Central memory CD4-positive, alpha-beta T cell (primary cell): ENCODE measurements around the gene IKBKE.

ENCODE experiments used
- DNase-seq: peaks from one replicate; pipeline ENCODE4 v3.0.0; 2022
- total RNA-seq, 3 experiments: gene quantifications; one replicate each; lab custom pipeline; 2026; lab: John Stamatoyannopoulos, UW

IKBKE gene
- total RNA-seq, result 19.0 to 112 (median 96.2) reads per million in 3 experiments

DNA sequence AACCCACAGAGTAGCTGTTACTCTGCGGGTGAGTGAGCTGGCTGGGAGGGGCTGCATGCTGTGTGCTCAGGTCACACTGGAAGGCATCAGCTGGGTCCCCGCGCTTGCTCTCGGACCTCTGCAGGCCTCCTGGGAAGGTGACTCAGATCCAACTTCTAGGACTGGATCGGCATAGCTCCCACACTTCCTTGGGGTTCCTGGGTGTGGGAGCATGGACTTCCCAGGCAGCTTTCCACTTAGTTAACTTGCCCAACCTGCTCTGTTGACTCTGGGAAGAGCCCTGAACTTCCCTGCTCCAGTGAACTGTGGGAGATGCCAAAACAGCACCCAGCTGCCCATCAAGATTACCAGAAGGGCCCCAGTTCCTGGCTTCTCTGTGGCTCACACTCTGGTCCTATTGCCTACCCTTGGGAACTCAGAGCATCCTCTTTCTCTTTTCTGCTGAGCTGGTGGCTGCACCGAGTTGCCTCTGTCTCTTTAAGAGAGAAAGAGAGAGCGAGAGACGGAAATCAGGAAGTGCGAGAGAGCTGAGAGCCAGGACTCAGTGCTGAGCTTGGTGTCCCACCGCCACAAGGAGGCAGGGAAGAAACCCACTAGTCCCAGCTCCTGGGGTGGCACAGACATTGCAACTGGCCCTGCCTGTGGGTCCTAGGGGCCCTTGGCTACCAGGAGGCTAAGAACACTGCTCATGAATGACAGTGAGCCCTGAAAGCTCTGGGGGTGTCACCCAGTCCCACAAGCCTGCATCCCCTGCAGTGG, at the start of gene IKBKE:
TSS of gene IKBKE (plus strand) at position 544 of the 759 bp plus-strand sequence. CDS start 2,752 bp downstream, outside the sequence.
- peak; percentile 56 for DNase-seq

DNA sequence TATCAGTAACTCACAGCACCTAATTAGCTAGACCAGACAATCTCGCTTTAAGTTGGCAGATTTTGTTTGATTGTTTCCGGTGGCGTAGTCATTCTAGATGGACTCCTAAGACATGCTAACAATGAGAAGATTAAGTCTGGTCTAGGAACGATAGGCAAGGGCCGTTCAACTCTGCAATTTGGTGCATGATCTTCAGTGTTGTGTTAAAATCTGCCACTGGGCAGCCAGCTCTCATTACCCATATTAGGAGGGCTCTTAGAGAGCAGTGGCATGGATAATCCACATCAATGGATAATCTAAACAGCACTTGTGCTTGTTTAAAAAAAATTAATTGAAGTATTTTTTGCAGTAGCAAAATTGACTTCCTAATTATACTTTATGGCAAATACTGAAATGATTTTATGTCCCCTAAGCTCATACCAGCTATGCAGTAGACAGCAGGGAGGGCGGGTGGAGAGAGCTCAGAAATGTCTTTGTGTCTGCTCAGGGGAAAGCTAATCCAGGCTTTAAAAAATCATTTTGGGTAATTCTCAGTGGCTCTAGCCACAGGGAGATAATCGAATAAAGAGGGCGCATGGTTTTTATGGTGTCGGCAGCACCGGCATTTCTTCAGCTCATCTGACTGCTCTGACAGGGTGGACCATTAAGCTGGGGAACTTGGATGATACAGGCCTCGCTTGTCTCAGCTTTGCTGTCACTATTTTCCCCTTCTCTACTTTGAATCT, 48.5 kb upstream of the IKBKE start:
- DNase-seq, result no peak

GRCh38 chr1:206422525-206422924, 47.8 kb upstream of the IKBKE start:
- no peak for DNase-seq

DNA sequence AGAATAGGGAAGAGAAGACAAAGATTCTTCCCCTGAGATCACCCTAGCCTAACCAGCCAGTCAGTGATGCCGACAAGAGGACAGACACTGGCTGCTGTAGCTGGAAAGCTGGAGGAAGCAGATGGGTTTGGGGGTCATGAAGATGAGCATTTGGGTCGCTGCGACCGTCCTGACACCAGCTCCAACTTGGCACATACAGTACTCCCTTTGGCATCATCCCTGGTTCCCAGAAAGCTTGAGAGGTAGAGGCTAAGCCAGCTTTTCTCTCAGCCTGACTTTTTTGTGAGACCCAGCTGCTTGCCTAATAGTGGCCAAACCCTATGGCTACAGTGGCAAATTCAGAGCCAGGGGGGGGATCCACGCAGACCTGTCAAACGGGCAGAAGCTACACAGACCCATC, 43.0 kb upstream of the IKBKE start:
- no peak for DNase-seq

GRCh38 chr1:206429421-206429820, 40.9 kb upstream of the IKBKE start:
- DNase-seq, result no peak

DNA sequence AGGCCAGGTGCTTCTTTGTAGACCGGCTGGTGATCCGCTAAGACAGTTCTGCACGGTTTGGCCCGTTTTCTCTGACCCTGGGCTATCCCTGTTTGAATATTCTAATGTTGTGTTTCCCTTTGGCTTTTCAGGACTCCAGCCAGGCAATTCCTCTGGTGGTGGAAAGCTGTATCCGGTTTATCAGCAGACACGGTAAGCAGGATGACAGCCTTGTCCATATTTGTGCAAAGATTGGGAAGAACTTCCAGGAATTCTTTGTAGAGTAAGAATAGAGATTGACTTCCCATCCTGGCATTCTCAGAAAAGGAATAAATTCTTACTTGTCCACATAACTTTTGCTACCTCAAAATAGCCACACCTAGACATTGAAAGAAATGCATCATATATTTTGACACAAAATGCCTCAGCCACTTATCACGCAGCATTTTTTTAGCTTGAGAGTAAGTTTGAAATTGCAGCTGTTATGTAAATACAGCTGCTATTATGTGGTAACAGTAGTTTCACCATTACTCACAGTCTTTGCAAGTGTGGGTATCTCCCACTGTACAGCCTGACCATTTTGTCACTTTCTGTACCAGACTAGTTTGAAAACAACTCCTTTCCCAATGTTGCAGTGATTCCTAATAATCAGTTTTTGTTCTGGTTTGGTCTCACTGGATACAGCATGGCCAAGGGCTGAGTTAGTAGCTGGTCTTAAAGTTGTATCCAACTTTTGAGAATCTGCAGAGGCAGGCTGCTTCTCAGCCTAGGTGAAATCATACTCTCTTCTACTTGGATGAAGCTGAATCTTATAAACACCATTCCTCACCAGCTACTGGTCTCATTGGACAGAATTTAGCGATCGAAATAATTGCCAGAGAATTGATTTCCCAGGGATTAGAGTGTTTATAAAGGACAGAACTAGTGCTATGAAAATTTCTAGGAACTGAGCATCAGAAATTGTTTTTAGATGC, 40.0 kb upstream of the IKBKE start:
- DNase-seq, result no peak

GRCh38 chr1:206435445-206435844, 34.8 kb upstream of the IKBKE start:
- DNase-seq, result no peak

DNA sequence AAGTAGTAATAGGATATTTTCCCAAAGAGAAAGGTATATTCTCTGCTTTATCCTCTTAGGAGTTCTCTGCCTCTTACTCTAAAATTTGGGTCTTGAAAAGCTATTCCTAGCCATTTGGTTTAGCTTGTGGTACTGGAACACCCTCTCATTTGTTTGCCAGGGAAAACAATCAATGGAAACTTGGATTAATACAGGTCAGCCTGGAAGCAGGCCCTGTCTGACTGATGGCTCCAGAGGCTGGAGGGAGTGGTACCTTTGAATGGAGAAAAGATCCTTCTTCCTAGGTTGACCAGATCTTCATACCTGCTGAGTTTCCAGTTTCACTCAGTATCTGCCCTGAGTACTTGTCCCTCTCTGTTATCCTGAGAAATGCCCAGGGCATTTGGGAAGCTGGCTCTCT, 31.7 kb upstream of the IKBKE start:
- DNase-seq, result no peak

DNA sequence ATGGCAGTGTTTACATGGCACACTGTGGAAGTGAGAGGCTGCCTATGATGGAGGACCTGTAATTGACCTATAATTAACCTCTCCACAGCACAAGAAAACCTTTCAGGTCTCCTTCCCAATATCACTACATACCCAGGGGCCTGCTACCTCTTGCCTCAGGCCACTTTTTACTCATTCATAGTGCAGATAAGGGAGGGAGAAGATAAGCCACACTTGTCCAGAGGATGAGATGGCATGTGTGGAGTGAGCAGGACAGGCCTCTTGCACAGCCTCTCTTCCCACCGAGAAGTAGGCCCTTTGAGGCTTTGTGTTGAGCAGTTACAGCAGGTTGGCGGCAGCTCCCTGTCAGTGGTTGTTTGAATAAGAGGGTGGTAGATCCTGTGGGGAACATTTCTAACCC, 31.1 kb upstream of the IKBKE start:
- DNase-seq, result no peak

DNA sequence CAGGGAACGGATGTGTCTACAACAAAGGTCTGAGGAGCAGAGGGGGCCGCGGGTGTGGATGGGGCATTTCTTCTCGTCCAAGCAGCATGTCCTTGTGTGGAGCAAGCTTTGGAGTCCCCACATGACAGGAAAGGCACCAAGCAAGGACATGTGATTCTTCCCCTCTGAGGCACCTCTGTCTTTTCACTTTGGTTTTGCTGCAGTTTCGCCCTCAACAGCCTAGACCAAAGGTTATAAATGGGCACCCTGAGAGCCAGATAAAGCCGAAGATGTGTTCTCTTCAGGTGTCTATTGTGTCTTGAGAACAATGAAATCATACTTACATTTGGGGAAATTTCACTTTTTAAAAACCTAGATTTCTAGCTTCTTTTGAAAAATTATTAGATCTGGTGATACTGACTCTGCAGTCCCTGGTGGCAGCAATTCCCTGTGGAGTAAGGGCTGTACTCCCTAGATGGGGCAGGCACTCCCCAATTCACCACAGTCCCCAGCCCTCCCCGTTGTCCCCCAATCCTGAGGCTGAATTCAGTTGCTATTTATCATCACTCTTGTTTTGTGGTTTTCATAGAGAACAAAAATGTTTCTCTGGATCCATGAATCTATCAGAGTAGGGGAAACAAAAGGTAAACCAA, 28.8 kb upstream of the IKBKE start:
- DNase-seq, result no peak

- DNase-seq, result no peak
These were observed 28.2 kb upstream of the IKBKE start for GRCh38 chr1:206442101-206442500.

- no peak for DNase-seq
These were observed 25.2 kb upstream of the IKBKE start for GRCh38 chr1:206445116-206445515.

DNA sequence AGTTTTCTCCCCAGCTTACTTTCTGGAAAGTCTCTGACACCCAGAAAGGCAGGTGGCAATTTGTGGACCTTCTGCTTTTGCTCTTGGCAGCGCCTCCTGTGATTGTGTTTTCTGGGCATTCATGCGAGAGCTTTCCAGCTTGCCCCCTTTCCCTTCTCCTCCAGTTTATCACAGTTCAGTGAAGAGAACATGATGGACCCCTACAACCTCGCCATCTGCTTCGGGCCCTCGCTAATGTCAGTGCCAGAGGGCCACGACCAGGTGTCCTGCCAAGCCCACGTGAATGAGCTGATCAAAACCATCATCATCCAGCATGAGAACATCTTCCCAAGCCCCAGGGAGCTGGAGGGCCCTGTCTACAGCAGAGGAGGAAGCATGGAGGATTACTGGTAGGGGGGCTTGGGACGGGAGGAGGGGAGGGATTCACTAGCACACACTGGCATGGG, 24.3 kb upstream of the IKBKE start:
- no peak for DNase-seq

DNA sequence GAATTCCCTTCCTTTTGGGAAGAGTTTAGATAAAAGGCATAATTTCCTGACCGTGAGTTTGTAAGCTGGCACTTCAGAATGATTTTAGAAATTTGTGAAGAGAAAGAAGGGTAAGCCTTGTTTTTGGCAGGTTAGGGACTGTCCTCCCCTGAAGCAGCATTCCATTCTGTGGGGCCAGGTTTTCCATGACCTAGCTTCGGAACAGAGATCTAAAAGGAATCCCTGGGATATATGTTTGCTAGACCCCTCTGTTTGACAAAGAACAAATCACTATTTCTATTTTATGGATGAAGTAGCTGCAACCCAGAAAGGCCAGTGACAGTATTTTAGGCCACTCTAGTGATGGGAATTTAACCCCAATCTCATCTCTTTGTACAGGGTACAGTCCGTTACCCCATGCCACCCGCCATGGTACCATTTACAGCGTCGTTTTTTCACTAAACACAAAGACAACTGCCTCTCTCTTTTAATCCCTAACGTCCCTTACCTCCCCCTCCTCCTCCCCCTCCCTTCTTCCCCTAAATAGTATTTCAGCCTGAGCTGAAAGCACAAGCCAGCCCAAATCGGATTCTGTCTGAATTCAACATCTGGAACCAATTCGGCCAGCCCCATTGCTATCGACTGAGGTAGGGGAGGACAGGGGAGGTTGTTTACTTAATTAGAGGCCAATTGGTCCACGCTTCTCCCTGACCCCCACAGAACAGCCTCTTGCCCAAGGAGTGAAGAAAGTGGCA, 23.4 kb upstream of the IKBKE start:
- no peak for DNase-seq

DNA sequence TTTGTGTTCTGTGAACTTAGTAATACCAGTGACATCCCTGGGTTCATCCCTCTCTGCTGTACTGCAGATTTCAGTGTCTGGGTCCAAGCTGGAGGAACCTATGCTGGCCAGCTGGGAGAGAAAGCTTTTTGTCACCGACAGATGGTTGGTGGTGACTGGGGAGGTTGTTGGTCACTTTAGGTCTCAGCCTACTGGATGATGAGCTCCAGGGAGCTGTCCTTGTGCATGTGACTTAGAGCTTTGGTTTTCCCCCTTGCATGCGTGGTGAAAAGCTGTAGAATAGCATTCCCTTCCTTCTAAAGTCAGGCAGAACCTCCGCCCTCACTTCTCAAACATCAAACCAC, 22.9 kb upstream of the IKBKE start:
- DNase-seq, result no peak

GRCh38 chr1:206447792-206448191, 22.5 kb upstream of the IKBKE start:
- DNase-seq, result no peak

DNA sequence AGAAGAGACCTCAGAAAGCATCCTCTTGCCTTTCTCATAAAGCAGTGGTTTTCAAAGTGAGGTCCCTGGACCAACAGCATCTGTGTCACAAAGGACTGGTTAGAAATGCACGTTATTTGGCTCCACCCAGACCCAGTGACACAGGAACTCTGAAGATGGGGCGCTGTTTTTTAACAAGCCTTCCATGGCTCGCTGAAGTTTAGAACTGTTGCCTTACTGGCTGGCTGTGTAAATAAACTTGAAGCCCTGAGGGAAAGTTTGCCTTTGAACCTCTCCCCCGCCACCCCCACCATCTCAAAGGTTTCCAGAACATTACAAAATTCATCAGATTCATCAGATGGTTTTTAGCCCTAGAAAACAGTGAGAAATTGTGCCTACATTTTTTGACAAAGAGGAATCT, 21.8 kb upstream of the IKBKE start:
- DNase-seq, result no peak

- DNase-seq, result no peak
These were observed 20.7 kb upstream of the IKBKE start for GRCh38 chr1:206449565-206449964.

DNA sequence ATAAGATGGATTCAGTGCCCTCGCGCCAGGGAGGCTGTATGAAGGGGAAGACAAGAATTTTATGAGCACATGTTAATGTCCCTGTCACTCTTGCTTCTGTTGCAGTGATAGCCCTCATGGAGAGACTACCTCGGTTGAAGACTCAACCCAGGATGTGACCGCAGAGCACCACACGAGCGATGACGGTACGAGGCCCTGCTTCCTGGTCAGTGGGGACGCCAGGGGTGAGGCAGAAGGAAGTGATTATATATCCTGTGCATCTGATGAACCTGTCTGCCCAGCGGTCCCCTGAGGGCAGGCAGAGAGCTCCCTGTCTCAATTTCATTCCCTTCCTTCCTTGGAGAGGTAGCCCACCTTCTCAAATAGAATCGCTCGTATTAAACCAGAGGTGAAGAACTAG, 20.0 kb upstream of the IKBKE start:
- no peak for DNase-seq

DNA sequence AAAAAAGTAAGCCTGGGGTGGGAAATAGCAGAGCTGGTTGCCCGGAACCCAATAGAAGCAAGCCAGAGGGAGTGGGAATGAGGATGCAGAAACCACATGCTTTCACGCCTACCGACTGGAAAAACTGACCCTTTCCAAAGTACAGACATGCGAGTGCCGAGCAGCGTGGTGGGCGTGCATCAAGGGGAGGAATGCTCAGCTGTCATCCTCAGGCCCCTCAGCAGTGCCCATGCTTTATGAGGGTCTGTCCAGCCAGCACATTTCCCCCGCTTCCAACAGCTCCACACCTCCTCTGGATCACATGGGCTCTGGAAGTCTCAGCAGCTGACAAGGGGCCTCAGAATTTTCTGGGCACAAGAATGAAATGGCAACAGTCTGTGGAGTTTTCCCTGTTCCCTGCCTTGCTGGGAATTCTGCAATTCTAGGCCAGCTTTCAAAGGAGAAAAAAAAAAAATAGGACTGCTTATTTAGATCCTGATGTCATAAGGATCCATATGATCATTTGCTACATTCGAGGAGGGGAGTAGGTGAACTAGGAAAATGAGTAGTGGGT, 19.1 kb upstream of the IKBKE start:
- no peak for DNase-seq

GRCh38 chr1:206453111-206453510, 17.2 kb upstream of the IKBKE start:
- DNase-seq, result no peak

DNA sequence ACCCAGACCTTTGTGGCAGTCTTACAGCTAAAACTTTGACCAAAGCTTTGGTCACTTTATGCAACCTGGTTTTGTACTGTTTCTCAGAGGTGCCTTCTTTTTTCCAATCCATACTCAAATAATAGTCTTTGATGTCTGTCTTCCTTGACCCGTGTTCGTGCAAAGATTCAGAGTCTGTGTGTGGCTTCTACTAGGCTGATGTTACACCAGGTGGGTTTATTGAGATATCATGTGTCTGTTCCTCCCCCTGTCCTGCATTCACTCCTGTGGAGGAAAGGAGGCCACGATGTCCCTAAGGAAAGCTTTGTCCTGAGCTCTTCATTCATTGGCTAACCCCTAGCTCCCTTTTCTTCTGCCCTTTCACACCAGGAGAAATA, 15.0 kb upstream of the IKBKE start:
- DNase-seq, result no peak
